ENCODE data around the gene PRUNE2.

DNA sequence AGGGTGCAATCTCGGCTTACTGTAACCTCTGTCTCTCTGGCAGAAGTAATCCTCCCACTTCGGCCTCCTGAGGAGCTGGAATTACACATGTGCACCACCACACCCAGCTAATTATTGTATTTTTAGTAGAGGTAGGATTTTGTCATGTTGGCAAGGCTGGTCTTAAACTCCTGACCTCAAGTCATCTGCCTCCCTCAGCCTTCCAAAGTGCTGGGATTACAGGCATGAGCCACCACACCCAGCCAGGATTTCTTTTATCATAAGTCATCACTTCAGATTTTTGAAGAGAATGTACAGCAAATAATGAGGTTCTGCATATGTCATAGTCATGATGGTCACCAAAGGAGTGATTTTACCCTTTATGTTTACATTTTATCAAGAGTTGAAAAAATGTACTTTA, 338.8 kb downstream of the PRUNE2 start:
- TF ChIP-seq, protein P1, sequence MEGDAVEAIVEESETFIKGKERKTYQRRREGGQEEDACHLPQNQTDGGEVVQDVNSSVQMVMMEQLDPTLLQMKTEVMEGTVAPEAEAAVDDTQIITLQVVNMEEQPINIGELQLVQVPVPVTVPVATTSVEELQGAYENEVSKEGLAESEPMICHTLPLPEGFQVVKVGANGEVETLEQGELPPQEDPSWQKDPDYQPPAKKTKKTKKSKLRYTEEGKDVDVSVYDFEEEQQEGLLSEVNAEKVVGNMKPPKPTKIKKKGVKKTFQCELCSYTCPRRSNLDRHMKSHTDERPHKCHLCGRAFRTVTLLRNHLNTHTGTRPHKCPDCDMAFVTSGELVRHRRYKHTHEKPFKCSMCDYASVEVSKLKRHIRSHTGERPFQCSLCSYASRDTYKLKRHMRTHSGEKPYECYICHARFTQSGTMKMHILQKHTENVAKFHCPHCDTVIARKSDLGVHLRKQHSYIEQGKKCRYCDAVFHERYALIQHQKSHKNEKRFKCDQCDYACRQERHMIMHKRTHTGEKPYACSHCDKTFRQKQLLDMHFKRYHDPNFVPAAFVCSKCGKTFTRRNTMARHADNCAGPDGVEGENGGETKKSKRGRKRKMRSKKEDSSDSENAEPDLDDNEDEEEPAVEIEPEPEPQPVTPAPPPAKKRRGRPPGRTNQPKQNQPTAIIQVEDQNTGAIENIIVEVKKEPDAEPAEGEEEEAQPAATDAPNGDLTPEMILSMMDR (IDR thresholded peaks at IDR 0.05; ENCODE audit: poor library complexity), result no peak
- no peak for TF ChIP-seq EZH2 (IDR thresholded peaks at IDR 0.05; ENCODE audit: borderline replicate concordance)
- TF ChIP-seq EZH2phosphoT487 (IDR thresholded peaks at IDR 0.05; ENCODE audit: low read depth, severe bottlenecking, unreplicated experiment), result no peak

Data from hepatocyte (in vitro differentiated cells).